GM19099 (cell line): ENCODE data around the gene PCBP4.

Experiments used
- POLR2A ChIP-seq: IDR thresholded peaks from 3 replicates; pipeline ENCODE4 v1.6.1; 2011; ENCODE audit warnings: low read depth; ENCODE audit not compliant: insufficient read length; ENCODE audit errors: extremely low read depth

Gene PCBP4

GRCh38 chr3:51966486-51966885 is 768 bp downstream of the PCBP4 start:
- TF ChIP-seq POLR2A = no peak

DNA sequence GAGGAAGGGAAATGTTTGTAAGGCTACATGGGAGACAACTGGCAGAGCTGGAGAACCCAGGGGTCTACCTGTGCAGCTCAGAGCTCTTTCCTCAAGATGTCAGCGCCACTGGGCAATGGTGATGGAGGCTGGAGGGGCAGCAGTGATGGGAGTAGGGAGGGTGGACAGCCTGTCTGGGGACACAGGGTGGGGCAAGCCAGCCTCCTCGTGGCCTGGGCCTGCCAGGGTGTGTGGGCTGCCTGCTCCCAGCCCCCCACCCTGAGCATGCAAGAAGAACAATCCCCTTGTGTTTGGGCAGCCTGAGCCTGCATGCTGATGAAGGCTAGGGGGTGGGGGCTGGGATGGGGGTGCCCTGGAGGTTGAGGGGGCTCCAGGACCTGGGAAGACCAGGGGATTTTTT is 1.2 kb downstream of the PCBP4 start:
- TF ChIP-seq POLR2A = no peak

DNA sequence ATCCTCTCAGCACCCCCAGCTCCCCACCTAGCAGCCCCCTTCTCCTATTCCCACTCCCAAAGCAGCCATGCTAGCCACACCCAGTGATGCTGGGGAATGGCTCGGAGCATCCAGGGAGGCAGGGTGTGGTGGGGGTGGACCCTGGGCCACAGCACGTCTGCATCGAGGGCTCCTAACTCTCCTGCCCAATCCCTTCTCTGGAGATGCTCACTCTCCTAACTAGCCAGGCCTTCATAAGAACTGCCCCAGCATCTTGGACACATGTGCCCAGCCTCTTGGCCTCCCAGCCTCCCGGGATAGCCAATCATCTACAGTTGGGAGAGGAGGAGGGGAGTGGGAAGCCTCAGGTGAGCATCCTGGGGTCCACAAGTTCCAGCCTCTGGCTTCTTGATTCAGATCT is 2.7 kb downstream of the PCBP4 start:
- TF ChIP-seq POLR2A = no peak

DNA sequence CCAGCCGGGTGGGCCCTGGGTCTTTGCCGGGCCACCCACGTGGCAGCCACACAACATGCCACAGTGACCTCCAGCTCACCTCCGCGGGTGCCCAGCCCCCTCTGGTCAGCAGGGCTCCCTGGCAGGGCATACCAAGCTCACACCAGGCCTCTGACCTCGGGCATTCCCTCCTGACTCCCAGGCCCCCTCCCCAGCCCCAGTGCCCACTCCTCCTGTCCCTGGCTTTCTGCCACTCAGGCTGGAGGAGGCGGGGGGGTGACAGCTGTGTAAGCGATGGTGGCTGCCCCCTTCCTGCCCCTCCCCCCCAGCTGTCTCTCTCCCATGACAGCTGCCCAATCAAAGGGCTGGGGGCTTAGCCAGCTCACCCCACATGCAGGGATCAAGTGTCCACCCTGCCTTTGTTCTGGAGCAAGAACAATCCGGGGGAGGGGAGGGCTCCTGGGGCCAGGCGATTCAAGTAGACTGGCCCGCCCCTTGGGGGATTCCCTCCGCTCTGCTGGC is 3.3 kb downstream of the PCBP4 start:
- no peak for TF ChIP-seq POLR2A

- TF ChIP-seq POLR2A = no peak
Observed at GRCh38 chr3:51962854-51963530, 4.3 kb downstream of the PCBP4 start.

GRCh38 chr3:51961602-51962569 is 5.4 kb downstream of the PCBP4 start:
- no peak for TF ChIP-seq POLR2A

DNA sequence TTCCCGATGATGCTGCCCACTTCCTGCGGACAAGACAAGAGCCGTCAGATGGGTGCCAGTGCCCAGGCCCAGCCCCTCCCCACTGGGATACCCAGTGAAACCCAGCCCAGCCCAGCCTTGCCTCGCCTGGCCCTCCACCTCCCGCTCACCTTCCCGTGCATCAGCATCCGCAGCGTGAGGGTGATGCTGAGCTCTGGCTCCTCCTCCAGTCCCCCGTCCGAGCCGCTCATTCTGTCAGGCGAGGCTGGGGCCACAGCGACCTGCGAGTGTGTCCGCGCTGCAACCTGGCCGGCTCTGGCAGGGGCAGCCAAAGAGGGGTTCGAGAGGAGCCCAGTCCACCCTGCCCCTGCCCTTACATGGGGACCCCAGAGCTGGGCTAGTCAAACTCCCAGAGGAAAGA is 6.2 kb downstream of the PCBP4 start:
- TF ChIP-seq POLR2A = no peak

DNA sequence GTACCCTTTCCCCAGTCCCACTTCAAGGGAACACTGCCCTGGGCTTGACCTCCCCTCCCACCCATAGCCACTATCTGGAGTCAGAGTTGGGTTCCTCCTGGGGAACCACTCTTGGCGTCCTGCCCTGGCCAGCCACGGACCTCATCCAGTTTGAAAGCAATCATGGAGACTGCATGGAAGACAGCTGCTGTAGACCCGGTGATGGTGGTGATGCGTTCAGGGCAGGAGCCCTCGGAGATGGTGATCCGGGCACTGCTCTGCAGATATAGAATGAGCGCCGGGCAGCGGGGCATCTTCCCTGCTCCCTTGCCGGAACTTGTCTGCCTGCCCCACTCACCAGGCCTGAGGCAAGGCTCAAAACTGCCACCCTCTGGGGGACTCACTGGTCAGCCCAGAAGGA is 6.9 kb downstream of the PCBP4 start:
- no peak for TF ChIP-seq POLR2A

GRCh38 chr3:51959651-51960050 is 7.6 kb downstream of the PCBP4 start:
- TF ChIP-seq POLR2A = no peak

DNA sequence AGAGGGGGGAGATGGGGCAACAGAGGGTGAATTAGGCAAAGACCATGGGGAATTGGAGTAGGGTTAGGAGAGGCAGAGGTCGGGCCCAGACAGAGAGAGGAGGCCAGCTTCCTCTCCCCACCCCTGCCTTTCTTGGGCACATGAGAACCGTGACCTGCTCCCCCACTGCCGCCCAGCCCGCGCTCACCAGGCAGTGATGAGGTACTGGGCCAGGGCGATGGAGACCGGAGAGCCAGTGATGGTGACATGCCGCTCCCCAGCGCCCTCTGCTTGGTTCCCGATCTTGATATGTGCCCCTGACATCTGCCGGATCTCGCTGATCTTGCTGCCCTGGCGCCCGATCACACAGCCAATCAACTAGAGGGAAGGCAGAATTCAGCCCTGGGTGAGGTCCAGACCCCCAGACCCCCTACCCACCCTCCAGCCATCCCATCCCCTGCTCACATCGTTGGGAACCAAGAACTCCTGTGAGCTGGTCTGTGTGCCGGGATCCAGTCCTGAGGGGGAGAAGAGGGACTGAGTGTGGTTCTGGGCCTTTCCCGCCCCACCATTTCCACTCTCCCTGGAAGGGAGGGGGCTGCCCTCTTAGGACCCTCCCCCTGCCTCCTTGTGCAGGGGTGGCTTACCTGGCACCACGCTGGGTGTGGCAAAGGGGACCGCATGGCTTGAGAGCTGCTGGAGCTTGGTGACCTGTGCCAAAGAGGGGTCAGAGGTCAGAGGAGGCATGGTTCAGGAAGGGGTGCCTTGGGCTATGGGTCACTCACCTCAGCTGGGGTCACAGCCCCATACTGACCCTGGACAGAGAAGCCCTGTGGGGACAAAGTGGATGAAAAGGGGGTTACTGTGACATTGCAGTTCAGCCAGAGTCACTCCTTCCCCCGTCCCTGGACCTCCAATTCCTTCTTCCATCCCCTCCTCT is 8.4 kb downstream of the PCBP4 start:
- TF ChIP-seq POLR2A = no peak

DNA sequence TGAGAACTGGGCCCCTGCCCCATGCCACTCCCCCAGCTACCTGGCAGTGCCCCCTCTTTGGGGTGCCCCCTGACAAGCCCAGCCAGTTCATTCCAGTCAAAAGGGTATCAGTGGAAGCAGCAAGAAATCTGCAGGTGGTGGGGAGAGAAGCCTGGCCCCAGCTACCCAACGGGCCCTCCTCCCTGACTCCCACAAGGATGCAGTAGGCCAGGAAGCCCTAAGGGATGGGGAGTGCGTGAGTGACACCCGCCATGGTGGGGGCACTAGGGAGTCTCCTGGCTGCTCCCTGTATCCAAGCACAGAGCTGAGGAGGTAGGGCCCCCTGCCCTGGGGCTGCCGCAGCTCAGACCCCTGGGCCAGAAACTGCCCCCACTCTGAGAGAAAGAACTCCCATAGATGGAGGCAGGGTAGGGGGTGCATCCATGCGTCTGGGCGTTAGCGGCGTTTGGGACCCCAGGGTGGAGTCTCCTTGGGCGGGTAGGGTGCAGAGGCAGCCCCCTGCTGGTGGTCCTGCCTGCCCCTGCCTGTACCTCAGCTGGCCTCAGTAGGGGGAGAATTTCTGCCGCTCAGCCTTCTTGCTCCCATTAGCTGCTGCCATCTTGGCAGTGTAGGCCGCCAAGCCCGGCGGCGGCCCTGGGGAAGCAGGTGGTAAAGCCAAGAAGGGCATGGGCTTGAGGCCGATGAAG is 9.6 kb downstream of the PCBP4 start:
- no peak for TF ChIP-seq POLR2A

GRCh38 chr3:51955893-51956770 is 11.1 kb downstream of the PCBP4 start:
- TF ChIP-seq POLR2A = no peak

- no peak for TF ChIP-seq POLR2A
Observed at GRCh38 chr3:51955175-51955892, 11.9 kb downstream of the PCBP4 start, which contains the start of gene GPR62. Gene GPR62, plus strand, starts transcription at chr3:51955381. Its CDS starts 272 bp downstream, at chr3:51955653.
